Calu3 (cell line): Measurements from ENCODE around the gene CCDC69. TPM values are rescaled to one million over a fixed set of nuclear protein-coding genes. Genes with fewer than 3 reads are reported as not detected.

Experiments
- BruUV-seq: library from RNA; stranded (reverse); fragments of 400-500 nt; replicated peaks from 2 replicates; lab custom pipeline; 2021; lab: Mats Ljungman, UMichigan
- CTCF ChIA-PET: fragments of 300-600 bp; sonication (Branson Sonifier 250); formaldehyde crosslinking; loops from one replicate; lab custom pipeline; 2022; ENCODE audit warnings: antibody characterized with exemption; lab: Charles Lee
- DNase-seq: peaks from one replicate; pipeline ENCODE4 v3.0.0; 2022
- H3K27ac Mint-ChIP-seq: one replicate; pipeline ENCODE4 v1.8.0; 2022; ENCODE audit warnings: mixed read lengths; ENCODE audit not compliant: unreplicated experiment
- H3K27me3 Mint-ChIP-seq: one replicate; pipeline ENCODE4 v1.8.0; 2022; ENCODE audit warnings: mixed read lengths; ENCODE audit not compliant: unreplicated experiment
- H3K36me3 Mint-ChIP-seq: one replicate; pipeline ENCODE4 v1.8.0; 2022; ENCODE audit warnings: mild to moderate bottlenecking, moderate library complexity, mixed read lengths; ENCODE audit not compliant: insufficient read depth, unreplicated experiment
- H3K4me1 Mint-ChIP-seq: one replicate; pipeline ENCODE4 v1.8.0; 2022; ENCODE audit warnings: mild to moderate bottlenecking, low read depth, mixed read lengths; ENCODE audit not compliant: unreplicated experiment
- H3K4me3 Mint-ChIP-seq: one replicate; pipeline ENCODE4 v1.8.0; 2022; ENCODE audit warnings: mild to moderate bottlenecking, low read depth, moderate library complexity, mixed read lengths; ENCODE audit not compliant: unreplicated experiment
- H3K9me3 Mint-ChIP-seq: one replicate; pipeline ENCODE4 v1.8.0; 2022; ENCODE audit warnings: low read depth, mixed read lengths; ENCODE audit not compliant: unreplicated experiment
- CTCF ChIP-seq: fragments of 200-600 bp; IDR thresholded peaks from one replicate; pipeline ENCODE4 v1.8.0; 2022; ENCODE audit warnings: antibody characterized with exemption; ENCODE audit not compliant: unreplicated experiment
- intact Hi-C: fragments of 100-400 bp; cut with micrococcal nuclease; formaldehyde crosslinking; loops from one replicate; pipeline ENCODE4 v1.10.0; 2022; ENCODE audit not compliant: unreplicated experiment
- total RNA-seq: library from RNA; stranded (reverse); gene quantifications from 2 replicates; pipeline ENCODE4 v1.2.3, GENCODE V29; 2022

The CCDC69 gene
- total RNA-seq, 1 experiment from 2014 or later, result 1.0 TPM

DNA sequence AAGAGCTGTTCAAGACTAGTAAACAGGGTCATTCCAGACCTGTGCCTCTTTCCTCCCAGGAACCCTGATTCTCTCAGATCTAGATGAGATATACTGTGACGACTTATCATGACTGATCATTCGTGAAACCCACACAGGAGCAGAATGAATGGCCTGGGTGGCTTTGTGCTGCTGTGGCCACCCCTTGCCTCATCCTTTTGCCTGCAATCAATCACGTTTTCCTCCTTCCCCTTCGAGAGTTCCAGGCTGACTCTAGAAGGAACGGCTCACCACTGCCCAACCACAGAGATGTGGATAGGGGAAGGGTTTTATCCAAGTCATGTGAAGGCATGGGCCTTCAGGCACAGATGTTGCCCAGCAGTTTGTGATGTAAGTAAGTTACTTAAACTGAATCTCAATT, 72.1 kb downstream of the CCDC69 start:
- Mint-ChIP-seq H3K36me3 (no peaks in the 10 kb centered on the region), H3K9me3 (no peaks in the 10 kb centered on the region), H3K4me3 (no peak overlapping the region), H3K4me1 (no peaks in the 10 kb centered on the region), H3K27me3 (no peaks in the 10 kb centered on the region), H3K27ac (no peak overlapping the region)
- no peak for DNase-seq
- no TSS peak for BruUV-seq
- intact Hi-C loops, result no loop called here
- TF ChIP-seq CTCF, result no peak
- CTCF ChIA-PET, result interaction anchor here (1.4 kb wide), 1 partner anchor 26 kb away, joined by 5 read pairs; no protein-coding TSS in a partner anchor

DNA sequence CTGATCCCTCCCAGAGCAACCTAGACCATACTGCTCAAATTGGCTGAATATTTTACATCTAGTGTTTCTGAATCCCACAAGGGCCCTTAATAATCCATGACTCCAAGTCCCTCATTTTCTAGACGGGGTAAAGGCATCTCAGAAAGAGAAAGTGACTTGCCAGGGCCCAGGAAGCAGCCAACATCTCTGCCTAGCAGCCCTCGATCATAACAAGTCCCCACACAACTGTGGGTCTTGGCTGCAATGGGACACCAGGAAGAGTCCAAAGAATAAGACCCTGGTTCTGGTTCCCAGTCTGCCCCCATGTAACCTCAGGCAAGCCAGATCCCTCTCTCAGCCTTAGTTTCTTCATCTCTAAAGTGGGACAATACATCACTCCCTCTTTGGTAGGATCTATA, 72.6 kb downstream of the CCDC69 start:
- Mint-ChIP-seq H3K27me3 (no peaks in the 10 kb centered on the region), H3K27ac (no peak overlapping the region), H3K36me3 (no peaks in the 10 kb centered on the region), H3K4me3 (no peak overlapping the region), H3K4me1 (no peaks in the 10 kb centered on the region), H3K9me3 (no peaks in the 10 kb centered on the region)
- CTCF ChIA-PET, result interaction anchor here (2.5 kb wide), 1 partner anchor 25 kb away, joined by 10 read pairs; no protein-coding TSS in a partner anchor
- intact Hi-C loops, result no loop called here
- BruUV-seq, result no TSS peak
- DNase-seq, result no peak
- no peak for TF ChIP-seq CTCF

- no peak for DNase-seq
- Mint-ChIP-seq H3K4me3 (no peak overlapping the region), H3K4me1 (no peaks in the 10 kb centered on the region), H3K27me3 (no peaks in the 10 kb centered on the region), H3K36me3 (no peaks in the 10 kb centered on the region), H3K27ac (no peak overlapping the region), H3K9me3 (no peaks in the 10 kb centered on the region)
- BruUV-seq, result no TSS peak
- CTCF ChIA-PET, result interaction anchor here (0.7 to 2.5 kb wide), 4 partner anchors 13 to 274 kb away, joined by 3 to 10 read pairs (median 3); no protein-coding TSS in a partner anchor
- no peak for TF ChIP-seq CTCF
- intact Hi-C loops, result no loop called here
Observed at GRCh38 chr5:151150471-151151262, 73.2 kb downstream of the CCDC69 start.

GRCh38 chr5:151148583-151148982, 75.3 kb downstream of the CCDC69 start:
- Mint-ChIP-seq H3K4me3 (no peak overlapping the region), H3K9me3 (no peaks in the 10 kb centered on the region), H3K36me3 (no peaks in the 10 kb centered on the region), H3K4me1 (no peaks in the 10 kb centered on the region), H3K27me3 (peaks cover 13% of the 10 kb centered on the region), H3K27ac (no peak overlapping the region)
- intact Hi-C loops, result no loop called here
- CTCF ChIA-PET, result interaction anchor here (0.7 kb wide), 1 partner anchor 278 kb away, joined by 3 read pairs; no protein-coding TSS in a partner anchor
- DNase-seq, result no peak
- no TSS peak for BruUV-seq
- TF ChIP-seq CTCF, result no peak
